Right lobe of liver (tissue), 6 donors: ENCODE results near the gene VTN. TPM values are rescaled to one million over a fixed set of nuclear protein-coding genes. Genes with fewer than 3 reads are reported as not detected.

Experiments used
- ATAC-seq, 4 donors: fragments of 200-7000 bp; cut with Tn5 transposase; one replicate each; pipeline ENCODE4 v1.9.1; 2020; ENCODE audit warnings: mild to moderate bottlenecking in 4 of 4, moderate library complexity in 4 of 4
- DNase-seq, 3 donors: peaks; one replicate each; pipeline ENCODE4 v3.0.0-alpha.2; 2020
- H3K27ac ChIP-seq, 3 donors: fragments of 200-600 bp; one replicate each; pipeline ENCODE4 v1.8.0; 2022
- H3K27me3 ChIP-seq, 2 donors: fragments of 200-600 bp; one replicate each; pipeline ENCODE4 v1.8.0; 2022
- H3K36me3 ChIP-seq, 4 donors: fragments of 200-600 bp; sonication (generic) in 1 of 4; one replicate each; pipeline versions ENCODE4 v1.5.1 to v1.8.0; 2017 to 2022; ENCODE audit warnings: control low read depth in 1 of 4
- H3K4me1 ChIP-seq, 4 donors: fragments of 200-600 bp; sonication (generic) in 1 of 4; one replicate each; pipeline versions ENCODE4 v1.5.1 to v1.8.0; 2017 to 2022; ENCODE audit warnings: control low read depth in 1 of 4
- H3K4me3 ChIP-seq, 3 donors: fragments of 200-600 bp; one replicate each; pipeline ENCODE4 v1.8.0; 2022
- H3K9me3 ChIP-seq, 4 donors: fragments of 200-600 bp; sonication (generic) in 1 of 4; one replicate each; pipeline versions ENCODE4 v1.5.1 to v1.8.0; 2017 to 2022; ENCODE audit warnings: control low read depth in 1 of 4
- CTCF ChIP-seq, 4 donors: fragments of 200-600 bp in 3 of 4; fragments of 450-650 bp in 1 of 4; IDR thresholded peaks; one replicate each; pipeline versions ENCODE4 v1.5.1 to v1.8.0; 2016 to 2022; ENCODE audit warnings: antibody characterized with exemption in 4 of 4, mild to moderate bottlenecking in 2 of 4
- POLR2A ChIP-seq: fragments of 450-650 bp; IDR thresholded peaks from one replicate; pipeline ENCODE4 v1.6.1; 2017; ENCODE audit warnings: antibody characterized with exemption, mild to moderate bottlenecking
- WGBS: methylation state at CpG from one replicate; pipeline ENCODE4 v1.1.6; 2018; ENCODE audit warnings: low coverage, low lambda C conversion rate; ENCODE audit not compliant: insufficient coverage; ENCODE audit errors: missing lambda C conversion rate; 5-methylcytosine and 5-hydroxymethylcytosine counted together
- intact Hi-C, 2 donors: fragments of 100-400 bp; cut with DNase I; formaldehyde crosslinking; loops; one replicate each; pipeline versions ENCODE4 v1.11.2 to v1.14.1; 2022
- total RNA-seq, 6 experiments: library from RNA; depleted of rRNA in 2 of 6; stranded (reverse); fragments of >200 nt in 2 of 6; fragmentation: NEBNext Ultra II Directional in 3 of 6; extraction: Animal tissue kit (Norgen Biotek cat#: 25700) in 3 of 6; gene quantifications; one replicate each; pipeline versions ENCODE4 v1.1.0 to v1.2.4, GENCODE V29; 2016 to 2023
- donor health status: DM: no; HTN: yes; CAD: no.
- donor health status: DM: no; HTN: no; CAD: no.
- donor health status: DM: no; HTN: no; CAD: no.
- donor health status: DM: no; HTN: yes; CAD: no.
- donor health status: DM: no; HTN: yes; CAD: no.

The VTN gene
- total RNA-seq, 6 experiments from 2014 or later: 2,747 to 3,771 (median 3,031) TPM

GRCh38 chr17:28324267-28324745 lies 45.8 kb downstream of the VTN start:
- Histone ChIP-seq H3K9me3 (no peaks in the 10 kb centered on the region), H3K27ac (peak overlapping the region; percentile 17 to 76 (median 42)), H3K36me3 (peaks cover 0 to 36% (median 13%) of the 10 kb centered on the region in 4 donors), H3K27me3 (no peaks in the 10 kb centered on the region), H3K4me3 (peak overlapping the region in 1 of 3 donors; percentile 26), H3K4me1 (peaks cover 0 to 55% (median 9%) of the 10 kb centered on the region in 4 donors)
- TF ChIP-seq POLR2A (no peak), CTCF (IDR thresholded peaks at IDR 0.05) (no peak)
- 37% methylated on average over 5 of the region's 5 CpGs for WGBS
- intact Hi-C loops: no loop called here
- DNase-seq (no peak), ATAC-seq (peak; percentile 22 to 50 (median 42))

DNA sequence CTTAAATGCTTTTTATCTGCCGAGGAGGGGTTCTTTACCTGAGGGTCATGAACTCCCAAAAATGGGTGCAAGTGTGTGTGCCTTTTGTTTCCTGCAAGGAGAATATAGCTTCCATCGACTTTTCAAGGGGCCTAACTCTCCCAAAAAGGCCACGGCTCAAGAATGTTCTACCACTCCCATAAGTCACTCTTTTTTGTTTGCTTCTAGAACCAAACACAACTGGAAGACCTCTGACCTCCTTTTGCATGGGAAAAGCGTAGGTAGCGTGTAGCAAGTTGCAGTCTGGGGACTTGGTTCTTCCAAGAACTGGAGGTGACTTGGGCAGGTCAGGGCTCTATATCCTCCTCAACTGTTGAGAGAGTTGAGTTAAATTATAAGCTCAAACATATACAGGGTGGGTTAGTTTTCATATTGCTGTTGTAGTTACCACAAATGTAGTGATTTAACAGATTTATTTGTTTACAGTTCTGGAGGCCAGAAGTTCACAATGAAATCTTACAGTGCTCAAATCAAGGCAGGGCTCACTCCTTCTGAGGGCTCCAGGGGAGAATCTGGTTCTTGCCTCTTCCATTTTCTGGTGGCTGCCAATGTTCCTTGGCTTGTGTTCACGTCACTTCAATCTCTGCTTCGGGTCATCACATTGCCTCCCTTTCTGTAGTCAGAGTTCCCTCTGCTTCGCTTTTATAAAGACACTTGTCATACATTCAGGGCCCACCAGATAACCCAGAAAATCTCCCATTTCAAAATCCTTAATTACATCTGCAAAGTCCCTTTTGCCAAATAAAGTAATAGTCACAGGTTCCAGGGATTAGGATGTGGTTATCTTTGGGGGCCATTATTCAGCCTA lies 49.7 kb downstream of the VTN start:
- Histone ChIP-seq H3K4me3 (peak overlapping the region; percentile 67 to 77 (median 75)), H3K4me1 (peaks cover 0 to 57% (median 8%) of the 10 kb centered on the region in 4 donors), H3K9me3 (no peaks in the 10 kb centered on the region), H3K36me3 (no peaks in the 10 kb centered on the region), H3K27me3 (no peaks in the 10 kb centered on the region), H3K27ac (peak overlapping the region; percentile 76 to 91 (median 89))
- ATAC-seq (no peak), DNase-seq (no peak)
- 28% methylated on average over 8 of the region's 8 CpGs for WGBS
- intact Hi-C loops: no loop called here
- no peak for TF ChIP-seq CTCF (IDR thresholded peaks at IDR 0.05)
- TF ChIP-seq POLR2A: no peak

- peak overlapping the region; percentile 67 to 77 (median 75) for H3K4me3 ChIP-seq
- 0% methylated on average over 7 of the region's 7 CpGs for WGBS
- H3K36me3 ChIP-seq: no peaks in the 10 kb centered on the region
- no peak for TF ChIP-seq CTCF (IDR thresholded peaks at IDR 0.05)
- TF ChIP-seq POLR2A: no peak
- H3K4me1 ChIP-seq: peaks cover 0 to 48% (median 4%) of the 10 kb centered on the region in 4 donors
- ATAC-seq (peak in 3 of 4 donors; percentile 1 to 9 (median 3)), DNase-seq (no peak)
- no peaks in the 10 kb centered on the region for H3K9me3 ChIP-seq
- peak overlapping the region; percentile 76 to 91 (median 89) for H3K27ac ChIP-seq
- intact Hi-C loops: no loop called here
- H3K27me3 ChIP-seq: no peaks in the 10 kb centered on the region
Observed at GRCh38 chr17:28319598-28319935, 50.5 kb downstream of the VTN start.

DNA sequence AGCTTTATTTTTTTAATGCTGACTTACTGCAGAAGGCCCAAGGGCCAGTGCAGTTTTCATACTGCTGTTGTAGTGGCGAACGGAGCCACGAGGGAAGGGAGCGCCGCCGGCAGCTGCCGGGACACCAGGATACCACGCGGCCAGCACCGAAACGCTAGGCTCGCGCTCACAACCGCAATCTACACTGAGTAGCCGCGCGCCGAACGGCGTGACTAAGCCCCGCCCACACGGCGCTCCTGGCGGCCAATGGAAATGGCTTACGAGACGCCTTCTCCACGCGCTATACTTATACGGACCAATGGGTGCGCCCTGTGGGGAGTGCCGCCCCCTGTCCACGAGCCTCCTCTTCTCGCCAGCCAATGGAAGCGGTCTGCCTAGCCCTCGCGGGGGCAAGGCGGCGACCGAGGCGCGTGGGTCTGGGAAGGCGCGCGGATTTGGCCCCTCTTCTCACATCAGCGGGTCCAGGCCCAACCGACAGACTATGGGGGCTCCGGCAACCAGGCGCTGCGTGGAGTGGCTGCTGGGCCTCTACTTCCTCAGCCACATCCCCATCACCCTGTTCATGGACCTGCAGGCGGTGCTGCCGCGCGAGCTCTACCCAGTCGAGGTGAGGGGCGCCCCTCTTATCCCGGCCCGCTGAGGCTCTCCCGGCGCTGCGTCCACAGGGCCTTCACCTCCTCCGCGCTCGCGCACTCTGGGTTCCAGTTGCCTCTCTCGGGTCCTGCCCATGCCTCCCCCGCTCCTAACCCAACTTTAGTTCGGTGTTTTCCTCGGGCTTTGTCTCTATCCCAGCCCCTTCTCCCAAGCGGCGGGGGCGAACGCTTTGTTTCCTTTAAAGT lies 51.1 kb downstream of the VTN start, which contains the start of gene TMEM97:
Gene TMEM97, plus strand, starts transcription at position 442 of the 839 bp plus-strand sequence. Its CDS starts 40 bp downstream, at position 482.
- H3K9me3 ChIP-seq: no peaks in the 10 kb centered on the region
- H3K27ac ChIP-seq: peak within 1 kb of the TSS; percentile 76 to 91 (median 89)
- WGBS: 0% methylated on average over 20 of the region's 72 CpGs
- peak in 2 of 4 donors; percentile 7 to 29 for TF ChIP-seq CTCF (IDR thresholded peaks at IDR 0.05)
- TF ChIP-seq POLR2A: peak; percentile 48
- DNase-seq (peak; percentile 95 to 98 (median 97)), ATAC-seq (peak; percentile 95 to 98 (median 96))
- H3K36me3 ChIP-seq: no peaks in the 10 kb centered on the region
- intact Hi-C loops: no loop called here
- no peaks in the 10 kb centered on the region for H3K27me3 ChIP-seq
- H3K4me1 ChIP-seq: peaks cover 0 to 42% (median 3%) of the 10 kb centered on the region in 4 donors
- peak within 1 kb of the TSS; percentile 67 to 77 (median 75) for H3K4me3 ChIP-seq
